GM18870 (cell line): ENCODE results near the gene NCAPD2.
A peak's percentile ranks its signal among the peaks of the same experiment; 100 is the strongest.
"Not testable (repeated sequence)": the region's sequence is repeated elsewhere in the genome, so short reads cannot be mapped to it uniquely, and the experiment has no call there.

Experiments
- ATAC-seq: cut with Tn5 transposase; IDR thresholded peaks from one replicate; pipeline ENCODE4 v1.9.1; 2021; ENCODE audit warnings: moderate library complexity; ENCODE audit not compliant: unreplicated experiment

The NCAPD2 gene

DNA sequence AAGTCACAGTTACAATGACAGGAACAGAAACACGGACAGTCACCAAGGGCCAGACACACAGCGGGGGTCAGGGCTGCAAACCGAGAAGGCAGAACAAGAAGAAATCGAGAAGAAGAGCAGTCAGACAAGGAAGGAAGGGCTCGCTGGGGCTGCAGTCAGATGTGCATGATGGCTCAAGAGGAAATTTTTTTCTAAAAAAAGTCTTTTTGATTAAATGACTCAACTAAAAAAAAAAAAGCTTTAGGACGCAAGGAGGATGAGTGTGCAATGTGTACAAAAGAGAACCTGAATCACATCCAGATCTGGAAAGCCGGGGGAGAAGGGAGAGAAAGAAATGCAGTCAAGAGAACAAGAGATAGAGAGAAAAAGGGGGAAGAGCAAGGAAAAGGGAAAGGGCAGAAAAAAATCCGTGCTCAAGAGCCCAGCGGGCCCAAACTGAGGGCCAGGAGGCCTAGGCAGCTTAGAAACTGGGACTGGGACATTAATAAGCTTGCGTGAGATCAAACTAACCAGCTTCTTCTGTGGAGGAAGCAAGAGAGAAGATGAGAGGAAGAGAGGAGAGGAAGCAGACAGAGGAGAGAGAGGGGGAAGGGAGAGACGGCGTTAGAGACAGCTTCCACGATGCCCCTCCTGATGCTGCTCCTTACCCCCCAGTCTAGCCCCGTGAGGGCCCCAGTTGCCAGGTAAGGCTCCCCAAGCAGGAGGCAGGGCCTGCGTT is 55.2 kb downstream of the NCAPD2 start:
- no peak for ATAC-seq

DNA sequence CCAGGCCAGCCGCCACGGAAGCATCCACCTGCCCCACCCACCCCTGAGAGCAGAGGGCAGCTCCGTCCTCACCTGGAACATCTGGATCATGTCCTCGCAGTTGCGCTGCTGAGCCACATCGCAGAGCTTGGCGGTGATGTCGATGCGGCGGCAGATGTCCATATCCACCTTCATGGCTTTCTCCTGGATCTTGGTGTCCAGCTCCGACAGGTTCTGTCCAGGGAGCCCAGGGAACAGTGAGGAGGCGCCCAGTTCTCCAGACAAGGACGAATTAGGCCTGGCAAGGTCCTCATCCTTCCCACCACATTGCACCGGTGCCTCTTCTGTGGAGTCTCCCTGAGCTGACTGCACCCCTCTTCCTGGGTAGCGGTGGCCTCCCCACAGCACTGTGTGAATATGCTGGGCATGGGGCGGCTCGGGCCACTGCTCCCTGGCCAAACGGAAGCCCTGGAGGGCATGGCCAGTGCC is 55.8 kb downstream of the NCAPD2 start:
- no peak for ATAC-seq

DNA sequence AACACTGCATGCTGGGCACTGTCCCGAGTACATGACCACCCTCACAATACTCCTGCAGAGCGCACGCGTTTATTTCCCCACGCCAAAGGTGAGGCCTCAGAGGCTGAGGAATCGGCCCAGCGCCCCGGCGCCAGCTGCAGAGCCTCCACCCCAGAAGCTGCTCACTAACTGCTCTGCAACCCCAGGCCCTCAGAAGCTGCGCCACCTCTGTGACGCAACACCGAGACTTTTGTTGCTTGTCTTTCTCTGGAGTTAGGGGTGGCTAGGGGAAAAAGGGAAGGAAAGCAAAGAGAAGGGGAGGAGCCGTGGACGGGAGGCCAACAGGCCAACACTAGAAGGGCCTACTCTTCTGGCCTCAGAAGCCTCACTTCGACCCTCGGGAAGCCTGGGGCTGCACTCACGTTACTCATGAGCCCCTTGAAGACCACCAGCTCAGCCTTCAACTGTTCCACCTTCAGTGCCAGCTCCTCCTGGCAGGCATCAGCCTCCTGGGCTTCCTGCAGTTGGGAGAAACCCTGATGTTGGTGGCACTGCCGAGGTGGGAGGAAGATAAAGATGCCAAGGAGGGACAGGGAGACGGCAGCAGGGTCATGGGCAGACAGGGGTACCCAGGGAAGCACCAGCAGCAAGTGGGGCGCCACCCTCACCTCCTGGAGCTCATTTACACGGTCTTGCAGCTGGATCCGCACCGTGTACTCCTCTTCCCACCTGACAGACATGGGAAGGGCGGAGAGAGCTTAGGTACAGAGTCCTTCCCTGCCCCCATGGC is 56.6 kb downstream of the NCAPD2 start:
- ATAC-seq = no peak

DNA sequence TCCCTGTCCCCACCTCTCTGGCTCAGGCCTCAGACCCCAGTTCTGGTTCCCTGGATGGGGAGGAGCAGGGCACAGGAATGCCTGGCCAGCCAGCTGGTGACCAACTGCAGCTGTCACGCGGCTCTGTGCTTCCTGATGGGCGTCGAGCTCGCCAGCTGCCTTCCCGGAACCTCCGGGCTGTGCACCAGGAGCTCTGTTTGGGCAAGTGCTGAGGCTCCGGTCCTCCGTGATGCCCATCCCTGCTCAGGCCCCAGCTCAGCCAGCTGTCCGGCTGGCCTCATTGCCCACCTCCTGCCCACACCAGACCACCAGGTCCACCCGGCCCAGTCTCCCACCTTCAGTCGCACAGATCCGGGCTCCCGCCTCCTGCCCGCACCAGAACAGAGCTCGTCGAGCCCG is 57.2 kb downstream of the NCAPD2 start:
- ATAC-seq = no peak

DNA sequence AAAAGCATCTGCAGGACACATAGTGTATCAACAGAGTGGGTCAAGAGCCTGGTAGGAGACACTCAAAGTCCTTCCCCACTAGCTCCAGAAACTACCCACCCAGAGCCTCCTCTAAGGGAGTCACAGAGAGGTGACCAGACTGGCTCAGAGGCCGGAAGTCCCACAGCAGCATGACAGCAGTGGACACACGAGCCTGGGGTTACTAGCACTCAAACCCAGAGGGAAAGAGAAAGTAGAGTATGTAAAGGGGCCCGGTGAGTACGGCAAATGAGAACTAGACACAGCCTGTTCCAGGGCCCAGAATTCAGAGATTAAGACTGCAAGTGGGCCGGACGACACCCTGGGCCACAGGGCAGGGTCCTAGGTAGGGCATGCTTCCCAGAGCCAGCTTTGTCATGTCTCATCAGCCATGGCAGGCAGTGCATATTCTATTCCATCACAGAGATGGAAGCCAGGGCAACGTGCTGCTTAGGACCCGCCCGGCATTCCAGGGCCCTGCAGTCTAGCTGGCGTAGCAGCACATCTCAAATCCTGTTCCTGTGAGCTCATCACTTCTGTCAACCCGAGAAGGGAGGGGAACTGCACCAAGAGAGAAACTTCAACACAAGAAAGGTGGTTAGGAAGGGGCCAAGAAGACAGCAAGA is 57.7 kb downstream of the NCAPD2 start:
- ATAC-seq = no peak

DNA sequence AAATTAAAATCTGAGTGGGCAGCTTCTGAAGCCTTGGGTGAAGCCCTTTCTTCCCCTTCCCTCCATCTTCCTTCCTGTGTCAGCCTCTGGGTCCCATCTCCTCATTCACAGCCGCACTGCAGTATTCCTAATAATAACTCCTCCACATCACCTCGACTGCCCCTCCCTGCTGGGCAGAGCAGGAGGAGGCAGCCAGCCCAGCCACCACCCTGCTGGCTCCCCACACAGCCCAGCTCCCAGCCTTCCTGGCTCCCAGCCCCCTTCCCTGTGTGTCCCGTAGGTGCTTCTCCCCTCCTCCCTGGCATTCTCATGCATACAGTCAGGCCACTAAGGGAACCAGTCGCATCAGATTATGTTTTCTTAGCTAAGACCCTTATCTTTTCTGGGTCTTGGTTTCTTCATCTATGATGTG is 58.2 kb downstream of the NCAPD2 start:
- no peak for ATAC-seq

DNA sequence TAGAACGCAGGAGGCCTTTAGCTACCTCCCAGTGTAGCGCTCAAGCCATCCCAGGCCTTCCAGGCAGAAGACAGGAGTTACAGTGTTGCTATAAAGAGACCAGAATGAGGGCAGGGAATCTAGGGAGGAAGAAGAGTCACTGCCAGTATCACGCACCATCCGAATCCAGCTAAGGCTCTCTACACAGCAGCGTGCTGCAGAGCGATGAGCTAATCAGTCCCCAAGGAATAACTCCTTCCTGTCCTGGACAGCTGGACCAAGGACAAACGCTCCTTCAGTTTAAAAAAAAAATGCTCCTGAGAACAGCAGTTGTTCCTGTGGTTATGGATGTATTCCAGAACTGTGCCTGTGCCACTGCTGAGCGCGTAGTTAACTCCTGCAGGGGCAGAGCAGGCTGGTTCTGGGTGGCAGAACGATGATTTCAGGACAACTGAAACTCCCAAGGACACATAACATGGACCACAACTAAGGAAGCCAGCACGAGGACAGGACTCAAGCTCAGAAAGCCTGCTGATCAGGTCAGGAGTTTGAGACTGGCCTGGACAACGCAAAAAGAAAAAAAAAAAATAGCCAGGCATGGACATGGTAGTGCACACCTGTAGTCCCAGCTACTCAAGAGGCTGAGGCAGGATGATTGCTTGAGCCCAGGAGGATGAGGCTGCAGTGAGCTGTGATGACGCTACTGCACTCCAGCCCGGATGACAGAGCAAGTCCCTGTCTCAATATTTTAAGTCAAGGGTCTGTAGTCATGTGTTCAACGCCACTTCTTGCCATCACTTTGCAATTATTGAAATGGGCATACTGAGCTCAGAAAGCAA is 59.4 kb downstream of the NCAPD2 start:
- ATAC-seq = no peak

DNA sequence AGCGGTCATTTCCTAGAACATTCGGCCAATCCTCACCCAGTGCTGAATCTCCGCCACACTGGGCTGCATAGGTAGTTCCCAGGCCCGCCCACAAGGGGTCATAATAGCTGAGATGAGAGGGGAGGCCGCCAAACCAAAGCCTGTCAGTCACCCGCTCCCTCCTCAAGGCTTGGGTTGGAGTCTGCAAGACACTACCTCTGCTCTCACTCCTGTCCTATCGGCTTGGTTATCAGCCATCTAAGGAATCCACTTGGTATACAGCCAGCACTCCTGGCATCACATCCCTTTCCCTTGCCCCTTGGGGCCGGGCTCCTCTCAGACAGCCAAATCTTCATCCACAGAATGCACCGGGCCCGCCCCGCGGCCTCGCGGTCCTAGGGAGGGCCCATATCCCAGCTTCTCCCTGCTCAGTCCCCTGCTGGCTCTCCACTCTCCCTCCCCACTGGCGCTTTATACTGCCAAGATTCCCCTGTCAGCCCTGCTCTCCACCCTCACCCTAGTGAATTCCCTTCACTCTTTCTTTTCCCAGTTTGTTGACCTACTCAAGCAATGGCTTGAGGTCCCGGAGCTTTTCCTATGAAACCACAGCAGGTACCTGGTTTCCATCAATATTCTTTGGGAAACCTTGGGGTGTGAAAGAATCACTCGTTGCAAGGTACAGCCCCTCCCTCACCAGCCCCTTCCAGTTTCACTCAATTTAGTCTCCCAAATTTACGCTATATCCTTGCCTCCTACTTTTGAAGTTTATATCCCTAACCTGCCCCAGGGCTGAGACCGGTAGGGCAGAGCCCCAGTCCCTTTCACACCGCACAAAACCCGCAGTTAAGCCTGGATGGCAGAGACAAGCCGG is 60.5 kb downstream of the NCAPD2 start:
- peak; percentile 64 for ATAC-seq

DNA sequence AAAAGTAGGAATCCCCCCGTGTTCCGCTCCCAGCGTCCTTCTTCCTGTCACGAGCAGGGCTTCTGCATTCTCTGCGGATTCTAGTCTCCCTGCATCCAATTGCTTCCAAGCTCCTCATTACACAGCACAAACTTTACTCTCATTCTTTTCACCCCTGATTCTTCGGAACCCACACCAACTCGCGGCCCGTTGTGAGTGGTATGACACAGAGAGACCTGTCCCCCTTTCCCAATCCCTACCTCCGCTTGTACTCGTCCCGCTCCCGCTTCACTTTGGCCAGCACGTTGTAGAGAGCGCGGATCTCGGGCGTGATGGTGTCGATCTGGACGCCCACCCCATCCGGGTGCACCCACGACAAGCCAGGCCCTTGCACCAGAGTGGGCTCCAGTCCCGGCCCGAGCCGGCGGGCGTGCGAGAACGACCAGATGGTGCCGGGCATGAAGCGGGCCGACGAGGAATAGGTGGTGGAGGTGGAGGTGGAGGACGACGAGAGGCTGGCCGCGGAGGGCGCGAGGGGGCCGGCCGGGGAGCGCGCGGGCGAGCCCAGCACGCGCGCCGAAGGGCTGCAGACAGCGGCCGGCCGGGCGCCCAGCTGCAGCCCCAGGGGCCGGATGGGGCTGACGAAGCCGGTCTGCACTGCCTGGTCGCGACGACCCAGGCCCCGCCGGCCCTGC is 61.3 kb downstream of the NCAPD2 start:
- ATAC-seq = no peak

DNA sequence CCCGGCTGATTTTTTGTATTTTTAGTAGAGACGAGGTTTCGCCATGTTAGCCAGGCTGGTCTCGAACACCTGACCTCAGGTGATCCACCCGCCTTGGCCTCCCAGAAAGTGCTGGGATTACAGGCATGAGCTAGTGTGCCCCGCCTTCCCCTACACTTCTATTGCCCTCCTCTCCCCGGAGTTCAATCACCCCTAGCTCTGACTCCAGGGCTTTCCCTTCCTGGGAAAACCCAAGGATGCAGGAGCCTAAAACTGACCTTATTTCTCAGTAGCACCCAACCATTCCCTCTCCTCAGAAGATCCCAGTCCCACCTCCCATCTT is 62.6 kb downstream of the NCAPD2 start:
- ATAC-seq = not testable (repeated sequence)

DNA sequence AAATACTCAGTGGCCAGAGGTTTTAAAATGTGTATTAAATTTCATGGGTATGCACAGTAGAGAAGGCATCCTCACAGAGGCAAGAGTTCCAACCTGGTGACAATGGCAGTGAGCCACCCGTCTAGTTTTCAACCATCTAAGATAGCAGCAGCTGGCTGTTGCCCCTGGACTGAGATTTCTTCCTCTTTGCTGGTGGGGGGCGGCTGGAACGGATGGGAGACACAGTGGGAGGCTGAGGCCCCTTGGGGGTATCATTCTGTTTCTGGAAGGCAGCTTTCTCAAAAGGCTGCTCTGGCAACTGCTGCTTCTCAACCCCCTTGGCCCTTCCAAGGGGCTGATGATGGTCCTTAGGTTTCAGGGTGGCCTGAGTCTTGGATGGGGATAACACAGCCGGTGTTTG is 63.0 kb downstream of the NCAPD2 start:
- no peak for ATAC-seq

DNA sequence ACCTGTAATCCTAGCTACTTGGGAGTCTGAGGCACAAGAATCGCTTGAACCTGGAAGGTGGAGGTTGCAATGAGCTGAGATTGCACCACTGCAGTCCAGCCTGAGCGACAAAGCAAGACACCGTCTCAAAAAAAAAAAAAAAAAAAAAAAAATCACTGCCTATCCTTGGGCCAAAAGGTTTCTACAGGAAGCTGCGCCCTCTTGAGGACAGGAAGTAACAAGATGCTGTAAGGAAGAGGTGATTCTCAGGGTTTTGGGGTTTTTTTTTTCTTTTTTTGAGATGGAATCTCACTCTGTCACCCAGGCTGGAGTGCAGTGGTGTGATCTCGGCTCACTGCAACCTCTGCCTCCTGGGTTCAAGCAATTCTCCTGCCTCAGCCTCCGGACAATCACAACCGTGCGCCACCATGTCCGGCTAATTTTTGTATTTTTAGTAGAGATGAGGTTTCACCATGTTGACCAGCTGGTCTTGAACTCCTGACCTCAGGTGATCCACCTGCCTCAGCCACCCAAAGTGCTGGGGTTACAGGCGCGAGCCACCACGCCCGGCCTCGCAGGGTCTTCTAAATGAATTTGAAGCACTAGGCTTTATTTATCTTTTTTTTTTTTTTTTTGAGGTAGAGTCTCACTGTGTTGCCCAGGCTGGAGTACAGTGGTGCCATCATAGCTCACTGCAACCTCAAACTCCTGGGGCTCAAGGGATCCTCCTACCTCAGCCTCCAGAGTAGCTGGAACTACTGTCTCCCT is 64.3 kb downstream of the NCAPD2 start:
- ATAC-seq = not testable (repeated sequence)

DNA sequence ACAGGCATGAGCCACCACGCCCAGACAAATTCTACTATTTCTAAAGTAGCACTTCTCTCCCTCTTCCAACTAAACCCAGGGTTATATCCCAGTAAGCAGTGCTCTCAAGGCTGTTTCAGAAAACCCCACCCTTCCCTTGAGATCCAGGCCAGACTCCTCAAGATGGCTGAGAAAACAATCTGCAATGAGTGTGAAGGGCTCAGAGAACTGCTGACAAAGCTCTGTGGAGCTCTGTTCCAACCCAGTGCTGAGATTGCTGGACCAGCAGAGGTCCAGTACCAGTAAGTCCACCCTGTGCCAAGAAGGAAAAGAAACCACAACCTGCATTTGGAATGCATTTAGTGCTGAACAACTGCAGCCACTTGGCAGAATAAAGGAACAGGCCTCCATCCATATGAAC is 65.6 kb downstream of the NCAPD2 start:
- ATAC-seq = no peak

DNA sequence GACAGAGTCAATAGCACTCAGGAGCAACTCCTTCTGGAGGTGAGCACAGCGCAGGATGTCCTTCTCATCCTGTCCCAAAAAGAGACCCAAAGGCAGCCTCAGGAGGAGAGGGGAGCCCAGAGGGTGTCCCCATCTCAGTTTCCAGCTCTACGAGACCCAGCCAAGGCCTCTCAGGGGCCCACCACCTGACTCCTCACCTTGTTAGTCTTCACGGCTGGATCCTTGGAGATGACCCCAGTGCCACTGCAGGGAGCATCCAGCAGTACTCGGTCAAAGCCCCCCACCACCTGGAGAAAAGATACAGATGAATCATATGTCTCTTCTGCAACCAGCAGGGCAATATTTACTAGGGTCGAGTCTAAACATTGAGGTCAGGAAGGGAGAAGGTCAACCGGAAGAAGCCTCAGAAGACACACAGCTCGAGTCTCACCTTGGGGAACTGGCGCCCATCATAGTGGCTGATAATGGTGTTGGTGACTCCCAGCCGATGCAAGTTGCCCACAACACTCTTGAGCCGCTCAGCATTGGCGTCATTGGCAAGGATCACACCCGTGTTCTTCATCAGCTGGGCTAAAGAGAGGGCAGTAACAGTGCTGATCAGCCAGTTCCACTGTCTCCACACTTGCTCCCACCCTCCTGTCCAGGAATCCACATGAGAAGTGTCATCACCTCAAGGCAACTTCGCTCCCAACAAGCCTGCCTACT is 66.8 kb downstream of the NCAPD2 start:
- ATAC-seq = no peak

DNA sequence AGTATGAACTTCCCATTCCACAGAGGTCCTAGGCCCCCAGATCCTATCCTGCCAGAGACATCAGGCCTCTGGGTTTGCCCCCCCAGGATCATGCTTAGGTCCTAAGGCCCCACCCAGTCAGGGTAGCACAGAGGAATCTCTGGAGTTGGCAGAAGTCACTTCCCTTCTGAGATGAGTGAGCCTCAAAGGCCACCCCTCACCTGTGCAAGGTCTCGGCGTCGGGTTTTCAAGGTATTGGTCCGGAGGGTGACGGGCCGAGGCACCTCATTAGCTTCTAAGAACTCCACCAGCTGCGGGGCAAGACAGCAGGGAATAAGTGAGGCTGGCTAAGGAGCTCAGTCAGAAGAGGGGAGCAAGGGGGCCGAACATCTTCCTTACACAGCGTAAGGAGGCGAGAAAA is 69.0 kb downstream of the NCAPD2 start:
- ATAC-seq = no peak

DNA sequence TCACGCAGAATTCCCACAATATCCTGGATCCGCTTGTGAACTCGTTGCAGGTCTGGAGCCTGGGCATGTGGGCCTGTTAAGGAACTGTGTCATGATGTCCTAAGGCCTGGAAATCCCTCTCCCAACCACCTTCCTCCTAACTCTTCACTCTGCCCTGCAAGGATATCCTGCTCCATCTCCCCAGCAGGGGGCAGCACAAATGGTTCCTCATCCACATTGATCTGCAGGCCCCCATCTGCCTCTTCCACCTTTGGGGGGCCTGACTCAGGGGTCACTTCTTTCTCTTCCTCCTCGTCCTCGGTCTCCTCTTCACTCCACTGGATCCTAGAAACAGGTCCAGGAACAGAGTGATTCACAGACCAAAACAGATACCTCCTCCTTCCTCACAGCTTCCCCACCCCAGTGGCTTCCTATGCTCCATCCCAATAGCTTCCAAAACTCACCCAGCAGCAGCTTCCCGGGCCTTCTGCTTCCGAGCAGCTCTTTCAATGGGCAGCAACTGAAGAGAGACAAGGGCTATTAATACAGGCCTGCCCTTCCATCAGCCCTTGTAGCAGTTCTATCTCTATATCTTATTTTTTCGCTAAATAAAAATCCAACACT is 69.6 kb downstream of the NCAPD2 start:
- ATAC-seq = no peak

DNA sequence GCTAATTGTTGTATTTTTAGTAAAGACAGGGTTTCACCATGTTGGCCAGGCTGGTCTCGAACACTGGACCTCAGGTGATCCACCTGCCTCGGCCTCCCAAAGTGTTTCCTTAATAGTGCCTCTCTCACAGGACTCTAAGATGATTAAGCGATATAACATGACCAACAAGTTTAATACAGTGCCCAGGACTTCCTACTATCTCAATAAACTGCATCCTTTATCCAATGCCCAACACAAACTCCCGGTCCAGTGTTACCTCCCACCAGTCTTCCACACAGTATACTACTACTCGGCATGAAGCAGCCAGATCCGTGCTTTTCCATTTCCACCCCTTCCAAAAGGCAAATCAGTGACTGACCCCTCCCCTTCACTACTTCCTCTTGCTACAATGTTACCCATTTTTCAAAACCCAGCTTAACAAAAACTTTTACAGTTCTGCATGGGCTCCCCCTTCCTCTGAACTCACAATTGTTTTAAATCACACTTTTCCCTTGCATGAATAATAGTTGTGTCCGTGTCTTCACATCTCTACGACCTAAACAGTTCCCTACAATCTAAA is 73.3 kb downstream of the NCAPD2 start:
- no peak for ATAC-seq

DNA sequence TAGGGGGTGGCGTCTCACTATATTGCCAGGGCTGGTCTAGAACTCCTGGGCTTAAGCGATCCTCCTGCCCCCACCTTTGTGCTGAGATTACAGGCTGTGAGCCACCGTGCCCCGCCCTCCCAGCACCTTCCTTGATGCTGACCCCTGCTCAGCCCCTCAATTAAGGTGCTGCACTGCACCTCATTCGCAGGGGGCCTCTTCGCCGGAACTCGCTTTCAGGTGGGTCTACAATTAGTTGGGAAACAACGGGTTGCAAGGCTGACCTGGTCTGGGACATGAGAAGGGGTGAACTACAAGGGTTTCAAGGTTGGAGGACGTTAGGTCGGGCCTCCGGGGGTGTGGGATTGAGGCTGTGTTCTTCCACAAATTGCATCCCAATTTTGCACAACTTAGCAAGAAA is 75.4 kb downstream of the NCAPD2 start:
- ATAC-seq = no peak
